ENCODE measurements around the gene SLC4A3. TPM values are rescaled to one million over a fixed set of nuclear protein-coding genes. Genes with fewer than 3 reads are reported as not detected.

The SLC4A3 gene
- total RNA-seq, 1 experiment from 2014 or later = 23.0 TPM

- TF ChIP-seq, protein P1, sequence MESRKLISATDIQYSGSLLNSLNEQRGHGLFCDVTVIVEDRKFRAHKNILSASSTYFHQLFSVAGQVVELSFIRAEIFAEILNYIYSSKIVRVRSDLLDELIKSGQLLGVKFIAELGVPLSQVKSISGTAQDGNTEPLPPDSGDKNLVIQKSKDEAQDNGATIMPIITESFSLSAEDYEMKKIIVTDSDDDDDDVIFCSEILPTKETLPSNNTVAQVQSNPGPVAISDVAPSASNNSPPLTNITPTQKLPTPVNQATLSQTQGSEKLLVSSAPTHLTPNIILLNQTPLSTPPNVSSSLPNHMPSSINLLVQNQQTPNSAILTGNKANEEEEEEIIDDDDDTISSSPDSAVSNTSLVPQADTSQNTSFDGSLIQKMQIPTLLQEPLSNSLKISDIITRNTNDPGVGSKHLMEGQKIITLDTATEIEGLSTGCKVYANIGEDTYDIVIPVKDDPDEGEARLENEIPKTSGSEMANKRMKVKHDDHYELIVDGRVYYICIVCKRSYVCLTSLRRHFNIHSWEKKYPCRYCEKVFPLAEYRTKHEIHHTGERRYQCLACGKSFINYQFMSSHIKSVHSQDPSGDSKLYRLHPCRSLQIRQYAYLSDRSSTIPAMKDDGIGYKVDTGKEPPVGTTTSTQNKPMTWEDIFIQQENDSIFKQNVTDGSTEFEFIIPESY (IDR thresholded peaks at IDR 0.05; ENCODE audit: extremely low read depth, insufficient replicate concordance, low read length) = no peak
- TF ChIP-seq EZH2 (IDR thresholded peaks at IDR 0.05) = no peak
These were observed 36.6 kb downstream of the SLC4A3 start (continued) for GRCh38 chr2:219664041-219664440.

DNA sequence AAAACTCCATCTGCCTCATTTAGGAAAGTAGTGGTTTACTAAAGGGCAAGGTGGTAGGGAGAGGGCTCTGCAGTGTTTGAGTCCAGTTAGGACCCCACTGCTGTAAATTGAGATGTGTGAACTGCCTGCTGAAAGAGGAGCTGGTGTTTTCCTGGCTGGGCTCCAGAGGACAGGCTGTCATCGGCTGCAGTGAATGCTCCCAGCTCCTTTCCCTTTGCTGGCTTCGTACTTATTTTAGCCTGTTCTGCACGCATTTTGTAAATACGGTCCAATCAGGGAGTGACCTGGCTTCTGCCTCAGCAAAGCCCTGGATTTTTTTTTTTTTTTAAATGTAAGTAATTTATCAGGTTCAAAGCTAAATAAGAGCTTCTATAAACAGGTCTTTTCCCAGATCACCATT lies 37.5 kb downstream of the SLC4A3 start:
- Histone ChIP-seq H3K27ac (ENCODE audit: low read depth, low read length) (no peak overlapping the region), H3K9me3 (ENCODE audit: control insufficient read depth in 1 of 2, insufficient read depth in 1 of 2, low read depth in 1 of 2, low read length in 2 of 2) (peaks cover 0 to 13% of the 10 kb centered on the region in 2 experiments; a peak in 1 of 4 replicates), H3K27me3 (ENCODE audit: insufficient read depth, low read length) (no peaks in the 10 kb centered on the region), H4K20me1 (ENCODE audit: insufficient read depth) (no peaks in the 10 kb centered on the region), H3K4me2 (ENCODE audit: low read length) (no peak overlapping the region), H3K36me3 (ENCODE audit: control insufficient read depth in 1 of 2, insufficient read depth in 2 of 2, low read length in 2 of 2) (no peaks in the 10 kb centered on the region), H3K79me2 (ENCODE audit: insufficient read depth, low read length) (no peaks in the 10 kb centered on the region), H3K9ac (ENCODE audit: low read length) (no peak overlapping the region), H2AFZ (ENCODE audit: low read depth, low read length, poor library complexity, severe bottlenecking) (no peak overlapping the region), H3K4me3 (replicated peaks in 1 of 2; ENCODE audit: low read depth in 1 of 2, low read length in 2 of 2) (no peak overlapping the region), H3K9me2 (ENCODE audit: insufficient read depth) (no peaks in the 10 kb centered on the region), H3K4me1 (ENCODE audit: control insufficient read depth in 1 of 2, insufficient read depth in 2 of 2, low read length in 2 of 2) (peaks cover 0 to 19% of the 10 kb centered on the region in 2 experiments; a peak in 2 of 4 replicates)
- ChIA-PET RAD21 (ENCODE audit: low non-redundant PET in 1 of 2, low total read pairs in 2 of 2, uncharacterized antibody in 2 of 2, unreplicated experiment in 2 of 2) (no interaction called here), CTCF (no interaction called here), POLR2A (no interaction called here)
- DNase-seq (ENCODE audit: low read depth, low spot score) = no peak
- no peak for ATAC-seq
- BruUV-seq (replicated peaks) = no TSS peak
- intact Hi-C loops (cut with micrococcal nuclease) = no loop called here
- no peak for TF ChIP-seq CEBPB (IDR thresholded peaks at IDR 0.05; ENCODE audit: low read depth)
- no peak for TF ChIP-seq YY1 (IDR thresholded peaks at IDR 0.05; ENCODE audit: extremely low read depth, insufficient replicate concordance, low read depth, low read length)
- TF ChIP-seq, protein P2, sequence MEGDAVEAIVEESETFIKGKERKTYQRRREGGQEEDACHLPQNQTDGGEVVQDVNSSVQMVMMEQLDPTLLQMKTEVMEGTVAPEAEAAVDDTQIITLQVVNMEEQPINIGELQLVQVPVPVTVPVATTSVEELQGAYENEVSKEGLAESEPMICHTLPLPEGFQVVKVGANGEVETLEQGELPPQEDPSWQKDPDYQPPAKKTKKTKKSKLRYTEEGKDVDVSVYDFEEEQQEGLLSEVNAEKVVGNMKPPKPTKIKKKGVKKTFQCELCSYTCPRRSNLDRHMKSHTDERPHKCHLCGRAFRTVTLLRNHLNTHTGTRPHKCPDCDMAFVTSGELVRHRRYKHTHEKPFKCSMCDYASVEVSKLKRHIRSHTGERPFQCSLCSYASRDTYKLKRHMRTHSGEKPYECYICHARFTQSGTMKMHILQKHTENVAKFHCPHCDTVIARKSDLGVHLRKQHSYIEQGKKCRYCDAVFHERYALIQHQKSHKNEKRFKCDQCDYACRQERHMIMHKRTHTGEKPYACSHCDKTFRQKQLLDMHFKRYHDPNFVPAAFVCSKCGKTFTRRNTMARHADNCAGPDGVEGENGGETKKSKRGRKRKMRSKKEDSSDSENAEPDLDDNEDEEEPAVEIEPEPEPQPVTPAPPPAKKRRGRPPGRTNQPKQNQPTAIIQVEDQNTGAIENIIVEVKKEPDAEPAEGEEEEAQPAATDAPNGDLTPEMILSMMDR (IDR thresholded peaks at IDR 0.05 in 2 of 3, conservative IDR thresholded peaks at IDR 0.05 in 1 of 3; ENCODE audit: borderline replicate concordance in 1 of 3, insufficient read depth in 1 of 3, low read depth in 2 of 3, low read length in 2 of 3) = no peak
- TF ChIP-seq EZH2phosphoT487 (IDR thresholded peaks at IDR 0.05; ENCODE audit: borderline replicate concordance) = no peak
- no peak for TF ChIP-seq EGR1 (IDR thresholded peaks at IDR 0.05; ENCODE audit: low read depth)
- no peak for TF ChIP-seq POLR2A (IDR thresholded peaks at IDR 0.05; ENCODE audit: borderline replicate concordance, extremely low read depth, insufficient read depth, insufficient read length)
- no peak for TF ChIP-seq MAX (IDR thresholded peaks at IDR 0.05)
- no peak for TF ChIP-seq ZNF274 (IDR thresholded peaks at IDR 0.05; ENCODE audit: low read depth, low read length)
- no peak for TF ChIP-seq JUND (IDR thresholded peaks at IDR 0.05)
- TF ChIP-seq POLR2AphosphoS5 (IDR thresholded peaks at IDR 0.05; ENCODE audit: low read depth, low read length) = no peak
- TF ChIP-seq SP1 (IDR thresholded peaks at IDR 0.05; ENCODE audit: low read depth) = no peak
- no peak for TF ChIP-seq EZH2 (IDR thresholded peaks at IDR 0.05)
- TF ChIP-seq FOSL1 (IDR thresholded peaks at IDR 0.05; ENCODE audit: low read depth) = no peak
- TF ChIP-seq ATF3 (IDR thresholded peaks at IDR 0.05) = no peak
- TF ChIP-seq ZFX (IDR thresholded peaks at IDR 0.05) = no peak

Measured in HCT116 (cell line).